ENCODE data around the gene ECHS1. TPM values are rescaled to one million over a fixed set of nuclear protein-coding genes. Genes with fewer than 3 reads are reported as not detected.

The ECHS1 gene
- total and polyA plus RNA-seq, 9 of the 15 experiments (the other 6 are each of a cell fraction or from before 2014, with no cell fraction given): 16.6 to 100 (median 68.1) TPM

DNA sequence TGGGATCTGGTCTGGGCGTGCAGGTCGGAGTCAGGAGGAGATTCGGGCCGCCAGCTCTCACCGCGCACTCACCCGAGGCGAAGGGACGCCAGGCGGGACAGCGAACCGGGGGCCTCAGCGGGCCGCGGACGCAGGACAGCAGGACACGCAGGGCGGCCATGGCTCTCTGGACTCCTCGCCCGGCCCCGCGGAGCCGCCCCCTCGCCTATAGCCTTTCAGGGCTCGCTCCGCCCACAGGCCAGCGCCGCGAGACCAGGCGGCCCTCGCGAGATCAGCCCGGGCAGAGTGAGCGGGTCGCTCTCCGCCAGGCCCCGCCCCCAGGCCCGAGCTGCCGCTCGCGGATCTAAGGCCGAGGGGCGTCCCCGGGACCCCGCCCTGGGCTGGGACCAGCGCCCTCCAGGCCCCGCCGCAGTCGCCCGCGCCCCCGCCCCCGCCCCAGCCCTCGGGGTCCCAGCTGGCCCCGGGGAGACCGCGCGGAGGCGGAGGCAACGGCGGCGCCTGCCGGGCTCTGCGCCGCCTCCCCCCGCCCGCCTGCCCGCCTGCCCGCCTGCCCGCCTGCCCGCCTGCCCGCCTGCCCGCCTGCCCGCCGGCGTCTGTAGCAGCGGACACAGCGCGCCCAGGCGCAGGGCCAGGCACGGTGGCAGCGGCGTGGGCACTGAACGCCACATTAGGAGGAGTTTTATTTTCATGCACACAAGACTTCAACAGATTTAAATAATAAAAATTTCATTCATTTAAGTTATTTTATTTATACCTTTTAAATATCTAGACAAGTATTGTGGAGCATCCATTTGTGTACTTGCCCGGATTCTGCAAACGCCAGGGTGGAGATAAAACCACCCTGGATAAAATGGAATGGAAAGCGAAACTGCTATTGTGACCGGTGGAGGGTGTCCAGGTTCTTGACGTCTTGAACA, at the start of gene ECHS1 (continued):
- peak; percentile 50 for TF ChIP-seq POLR2B (IDR thresholded peaks at IDR 0.05; ENCODE audit: low read depth, partially characterized antibody)
- no peak for TF ChIP-seq HNRNPL (IDR thresholded peaks at IDR 0.05; ENCODE audit: low read depth, low read length)
- no peak for TF ChIP-seq MGA (IDR thresholded peaks at IDR 0.05)
- TF ChIP-seq RBM17 (IDR thresholded peaks at IDR 0.05; ENCODE audit: borderline replicate concordance, low read depth, low read length): no peak
- TF ChIP-seq LEF1 (IDR thresholded peaks at IDR 0.05): no peak
- TF ChIP-seq POLR3G (IDR thresholded peaks at IDR 0.05; ENCODE audit: extremely low read depth, insufficient read length, insufficient replicate concordance): no peak
- no peak for TF ChIP-seq ZBTB8A (IDR thresholded peaks at IDR 0.05; ENCODE audit: partially characterized antibody)
- TF ChIP-seq, protein P1, sequence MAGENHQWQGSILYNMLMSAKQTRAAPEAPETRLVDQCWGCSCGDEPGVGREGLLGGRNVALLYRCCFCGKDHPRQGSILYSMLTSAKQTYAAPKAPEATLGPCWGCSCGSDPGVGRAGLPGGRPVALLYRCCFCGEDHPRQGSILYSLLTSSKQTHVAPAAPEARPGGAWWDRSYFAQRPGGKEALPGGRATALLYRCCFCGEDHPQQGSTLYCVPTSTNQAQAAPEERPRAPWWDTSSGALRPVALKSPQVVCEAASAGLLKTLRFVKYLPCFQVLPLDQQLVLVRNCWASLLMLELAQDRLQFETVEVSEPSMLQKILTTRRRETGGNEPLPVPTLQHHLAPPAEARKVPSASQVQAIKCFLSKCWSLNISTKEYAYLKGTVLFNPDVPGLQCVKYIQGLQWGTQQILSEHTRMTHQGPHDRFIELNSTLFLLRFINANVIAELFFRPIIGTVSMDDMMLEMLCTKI (IDR thresholded peaks at IDR 0.05; ENCODE audit: partially characterized antibody): no peak
- TF ChIP-seq BACH1 (tag; IDR thresholded peaks at IDR 0.05): no peak
- no peak; a peak in 1 of 4 replicates for TF ChIP-seq KDM4B (IDR thresholded peaks at IDR 0.05; ENCODE audit: borderline replicate concordance in 2 of 2, low read depth in 1 of 2)
- TF ChIP-seq GTF2A2 (tag; IDR thresholded peaks at IDR 0.05): no peak
- no peak for TF ChIP-seq PML (IDR thresholded peaks at IDR 0.05; ENCODE audit: low read length)
- TF ChIP-seq, protein P2, sequence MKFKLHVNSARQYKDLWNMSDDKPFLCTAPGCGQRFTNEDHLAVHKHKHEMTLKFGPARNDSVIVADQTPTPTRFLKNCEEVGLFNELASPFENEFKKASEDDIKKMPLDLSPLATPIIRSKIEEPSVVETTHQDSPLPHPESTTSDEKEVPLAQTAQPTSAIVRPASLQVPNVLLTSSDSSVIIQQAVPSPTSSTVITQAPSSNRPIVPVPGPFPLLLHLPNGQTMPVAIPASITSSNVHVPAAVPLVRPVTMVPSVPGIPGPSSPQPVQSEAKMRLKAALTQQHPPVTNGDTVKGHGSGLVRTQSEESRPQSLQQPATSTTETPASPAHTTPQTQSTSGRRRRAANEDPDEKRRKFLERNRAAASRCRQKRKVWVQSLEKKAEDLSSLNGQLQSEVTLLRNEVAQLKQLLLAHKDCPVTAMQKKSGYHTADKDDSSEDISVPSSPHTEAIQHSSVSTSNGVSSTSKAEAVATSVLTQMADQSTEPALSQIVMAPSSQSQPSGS (CRISPR knock-in tag; IDR thresholded peaks at IDR 0.05): no peak
